Adipocyte (in vitro differentiated cells): Measurements from ENCODE around the gene TLNRD1.

ENCODE experiments used
- DNase-seq: peaks from one replicate; pipeline ENCODE4 v3.0.0-alpha.2; 2015; ENCODE audit warnings: low read depth
- H3K27me3 ChIP-seq: replicated peaks from 2 replicates; pipeline ENCODE4 v1.7.0; 2013; ENCODE audit warnings: mild to moderate bottlenecking, low read length, moderate library complexity; ENCODE audit not compliant: control insufficient read depth, insufficient read depth
- H3K36me3 ChIP-seq: 2 replicates; pipeline ENCODE4 v1.7.0; 2013; ENCODE audit warnings: low read length, mild to moderate bottlenecking, moderate library complexity; ENCODE audit not compliant: control insufficient read depth, insufficient read depth, severe bottlenecking
- H3K4me1 ChIP-seq: 2 replicates; pipeline ENCODE4 v1.7.0; 2013; ENCODE audit warnings: mild to moderate bottlenecking, low read length, moderate library complexity; ENCODE audit not compliant: control insufficient read depth, insufficient read depth
- H3K4me3 ChIP-seq: 2 replicates; pipeline ENCODE4 v1.7.0; 2013; ENCODE audit warnings: mild to moderate bottlenecking, low read length, moderate library complexity
- H3K9ac ChIP-seq: 2 replicates; pipeline ENCODE4 v1.7.0; 2013; ENCODE audit warnings: mild to moderate bottlenecking, low read length, moderate library complexity
- H3K9me3 ChIP-seq: 2 replicates; pipeline ENCODE4 v1.7.0; 2013; ENCODE audit warnings: mild to moderate bottlenecking, low read length, moderate library complexity; ENCODE audit not compliant: control insufficient read depth

TLNRD1 gene

GRCh38 chr15:80979538-80980200 lies 21.1 kb upstream of the TLNRD1 start:
- H3K36me3 ChIP-seq = peaks cover 23% of the 10 kb centered on the region

DNA sequence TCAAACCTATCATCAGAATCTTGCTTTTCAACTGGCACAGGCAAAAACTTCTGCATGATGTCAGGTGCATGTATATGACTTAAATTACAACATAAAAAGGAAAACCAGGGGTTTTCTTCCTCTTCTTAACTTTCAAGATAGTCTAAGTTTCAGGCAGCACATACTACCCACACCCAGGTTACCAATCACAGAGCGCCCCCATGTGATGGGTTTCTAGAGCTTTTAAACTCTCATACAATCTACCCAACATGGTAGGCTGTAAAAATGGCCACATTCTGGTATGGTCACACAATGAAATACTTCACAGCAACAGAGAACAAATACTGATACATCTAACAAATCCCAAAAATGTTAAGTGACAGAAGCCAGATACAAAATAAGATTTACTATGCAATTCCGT lies 18.5 kb upstream of the TLNRD1 start:
- Histone ChIP-seq H3K4me1 (peaks cover 14% of the 10 kb centered on the region), H3K9ac (no peak overlapping the region), H3K27me3 (no peaks in the 10 kb centered on the region), H3K36me3 (peaks cover 23% of the 10 kb centered on the region), H3K4me3 (no peak overlapping the region), H3K9me3 (no peaks in the 10 kb centered on the region)
- DNase-seq = no peak

More at GRCh38 chr15:80979538-80980200, 21.1 kb upstream of the TLNRD1 start:
- no peak for DNase-seq
- Histone ChIP-seq H3K4me1 (peaks cover 3% of the 10 kb centered on the region), H3K4me3 (no peak overlapping the region), H3K27me3 (no peaks in the 10 kb centered on the region), H3K9ac (no peak overlapping the region), H3K9me3 (no peaks in the 10 kb centered on the region)

DNA sequence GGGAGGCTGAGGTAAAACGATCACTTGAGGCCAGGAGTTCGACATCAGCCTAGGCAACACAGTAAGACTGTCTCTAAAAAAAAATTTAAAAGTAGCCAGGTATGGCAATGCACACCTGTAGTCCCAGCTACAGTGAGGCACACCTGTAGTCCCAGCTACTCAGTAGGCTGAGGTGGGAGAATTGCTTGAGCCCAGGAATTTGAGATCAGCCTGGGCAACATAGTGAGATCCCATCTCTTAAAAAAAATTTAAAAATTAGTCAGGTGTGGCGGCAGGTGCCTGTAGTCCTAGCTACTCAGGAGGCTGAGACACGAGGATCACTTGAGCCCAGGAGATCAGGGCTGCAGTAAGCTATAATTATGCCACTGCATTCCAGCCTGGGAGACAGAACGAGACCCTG lies 17.9 kb upstream of the TLNRD1 start:
- H3K4me1 ChIP-seq = peaks cover 13% of the 10 kb centered on the region
- peaks cover 23% of the 10 kb centered on the region for H3K36me3 ChIP-seq
- no peaks in the 10 kb centered on the region for H3K9me3 ChIP-seq
- no peak overlapping the region for H3K9ac ChIP-seq
- H3K4me3 ChIP-seq = no peak overlapping the region
- DNase-seq = no peak
- H3K27me3 ChIP-seq = no peaks in the 10 kb centered on the region

- H3K4me1 ChIP-seq = peaks cover 22% of the 10 kb centered on the region
- H3K27me3 ChIP-seq = no peaks in the 10 kb centered on the region
- H3K9me3 ChIP-seq = no peaks in the 10 kb centered on the region
- no peak overlapping the region for H3K9ac ChIP-seq
- H3K4me3 ChIP-seq = no peak overlapping the region
- peak; percentile 79 for DNase-seq
- H3K36me3 ChIP-seq = peaks cover 5% of the 10 kb centered on the region
Measured at GRCh38 chr15:80984856-80985255, 15.9 kb upstream of the TLNRD1 start.

- no peaks in the 10 kb centered on the region for H3K36me3 ChIP-seq
- H3K27me3 ChIP-seq = no peaks in the 10 kb centered on the region
- no peak overlapping the region for H3K4me3 ChIP-seq
- no peaks in the 10 kb centered on the region for H3K9me3 ChIP-seq
- H3K4me1 ChIP-seq = peaks cover 32% of the 10 kb centered on the region
- no peak overlapping the region for H3K9ac ChIP-seq
- DNase-seq = no peak
Measured at GRCh38 chr15:80985981-80986380, 14.7 kb upstream of the TLNRD1 start.

GRCh38 chr15:80986487-80986886 lies 14.2 kb upstream of the TLNRD1 start:
- no peak for DNase-seq
- Histone ChIP-seq H3K4me3 (no peak overlapping the region), H3K27me3 (no peaks in the 10 kb centered on the region), H3K36me3 (no peaks in the 10 kb centered on the region), H3K9me3 (no peaks in the 10 kb centered on the region), H3K4me1 (peaks cover 37% of the 10 kb centered on the region), H3K9ac (no peak overlapping the region)

GRCh38 chr15:80988148-80988796 lies 12.5 kb upstream of the TLNRD1 start:
- no peaks in the 10 kb centered on the region for H3K36me3 ChIP-seq
- H3K4me1 ChIP-seq = peaks cover 50% of the 10 kb centered on the region
- H3K9me3 ChIP-seq = no peaks in the 10 kb centered on the region
- H3K4me3 ChIP-seq = peak overlapping the region; percentile 99
- H3K27me3 ChIP-seq = no peaks in the 10 kb centered on the region
- peak overlapping the region; percentile 93 for H3K9ac ChIP-seq
- no peak for DNase-seq

- no peaks in the 10 kb centered on the region for H3K36me3 ChIP-seq
- H3K9ac ChIP-seq = peak overlapping the region; percentile 93
- H3K27me3 ChIP-seq = no peaks in the 10 kb centered on the region
- no peak for DNase-seq
- no peaks in the 10 kb centered on the region for H3K9me3 ChIP-seq
- peaks cover 50% of the 10 kb centered on the region for H3K4me1 ChIP-seq
- H3K4me3 ChIP-seq = peak overlapping the region; percentile 99
Measured at GRCh38 chr15:80989081-80989517, 11.6 kb upstream of the TLNRD1 start.

- peak; percentile 99 for DNase-seq
- no peaks in the 10 kb centered on the region for H3K27me3 ChIP-seq
- no peaks in the 10 kb centered on the region for H3K9me3 ChIP-seq
- H3K9ac ChIP-seq = peak within 1 kb of the TSS; percentile 93
- no peaks in the 10 kb centered on the region for H3K36me3 ChIP-seq
- H3K4me1 ChIP-seq = peaks cover 50% of the 10 kb centered on the region
- H3K4me3 ChIP-seq = peak within 1 kb of the TSS; percentile 99
Measured at GRCh38 chr15:80989518-80990478, 10.9 kb upstream of the TLNRD1 start, which contains the start of gene MESD. TSS of gene MESD (minus strand) at chr15:80989819. CDS start at chr15:80989791, 28 bp downstream.

DNA sequence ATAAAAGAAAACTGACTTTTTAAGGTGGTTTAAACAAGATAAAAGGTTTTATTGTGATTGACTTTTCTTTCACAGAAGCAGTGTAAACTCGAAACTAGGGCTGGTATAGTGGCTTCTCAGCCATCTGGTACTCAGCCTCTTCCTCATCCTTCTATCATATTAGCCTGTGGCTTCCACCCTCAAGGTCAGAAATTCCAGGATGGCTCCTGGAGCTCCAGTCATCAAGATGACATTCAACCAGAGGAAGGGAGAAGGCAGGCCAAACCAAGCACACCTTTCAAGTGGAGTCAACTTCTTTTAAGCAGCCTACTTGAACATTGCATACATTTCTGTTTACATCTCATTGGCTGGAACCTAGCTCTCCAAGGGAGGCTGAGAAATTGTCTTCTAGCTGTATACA lies 9.8 kb upstream of the TLNRD1 start:
- H3K9ac ChIP-seq = peak overlapping the region; percentile 89
- no peaks in the 10 kb centered on the region for H3K27me3 ChIP-seq
- peaks cover 40% of the 10 kb centered on the region for H3K4me1 ChIP-seq
- H3K9me3 ChIP-seq = no peaks in the 10 kb centered on the region
- no peak for DNase-seq
- no peaks in the 10 kb centered on the region for H3K36me3 ChIP-seq
- H3K4me3 ChIP-seq = peak overlapping the region; percentile 99

- H3K4me3 ChIP-seq = peak overlapping the region; percentile 99
- no peaks in the 10 kb centered on the region for H3K9me3 ChIP-seq
- peak; percentile 86 for DNase-seq
- H3K36me3 ChIP-seq = no peaks in the 10 kb centered on the region
- peaks cover 39% of the 10 kb centered on the region for H3K4me1 ChIP-seq
- peak overlapping the region; percentile 89 for H3K9ac ChIP-seq
- no peaks in the 10 kb centered on the region for H3K27me3 ChIP-seq
Measured at GRCh38 chr15:80991421-80991820, 9.3 kb upstream of the TLNRD1 start.
